Esophagus muscularis mucosa (tissue), 4 donors: ENCODE data around the gene CHPF2. TPM values are rescaled to one million over a fixed set of nuclear protein-coding genes. Genes with fewer than 3 reads are reported as not detected.

Source experiments
- DNase-seq: peaks from one replicate; pipeline ENCODE4 v3.0.0-alpha.2; 2017; ENCODE audit errors: extremely low spot score
- H3K27ac ChIP-seq, 4 donors: fragments of 200-600 bp; sonication (generic); replicated peaks in 1 of 4; 1 replicate in 3 of 4; 2 replicates in 1 of 4; pipeline ENCODE4 v1.5.1; 2016 to 2019; ENCODE audit warnings: mild to moderate bottlenecking in 1 of 4
- H3K27me3 ChIP-seq, 4 donors: fragments of 200-600 bp; sonication (generic); one replicate each; pipeline versions ENCODE4 v1.5.1 to v1.6.0; 2016 to 2019
- H3K36me3 ChIP-seq, 4 donors: fragments of 200-600 bp; sonication (generic); one replicate each; pipeline ENCODE4 v1.5.1; 2016 to 2019
- H3K4me1 ChIP-seq, 4 donors: fragments of 200-600 bp; sonication (generic); one replicate each; pipeline ENCODE4 v1.5.1; 2016 to 2019
- H3K4me3 ChIP-seq, 4 donors: fragments of 200-600 bp; sonication (generic); 1 replicate in 2 of 4; 2 replicates in 2 of 4; pipeline ENCODE4 v1.5.1; 2016 to 2019; ENCODE audit warnings: mild to moderate bottlenecking in 4 of 4, moderate library complexity in 1 of 4
- H3K9me3 ChIP-seq, 4 donors: fragments of 200-600 bp; sonication (generic); 1 replicate in 3 of 4; 2 replicates in 1 of 4; pipeline ENCODE4 v1.5.1; 2016 to 2019
- CTCF ChIP-seq, 3 experiments: fragments of 200-600 bp in 2 of 3; fragments of 450-650 bp in 1 of 3; sonication (generic) in 2 of 3; IDR thresholded peaks; one replicate each; pipeline ENCODE4 v1.5.1; 2017 to 2019; ENCODE audit warnings: antibody characterized with exemption in 3 of 3, mild to moderate bottlenecking in 2 of 3, moderate library complexity in 1 of 3
- EP300 ChIP-seq: sonication (generic); formaldehyde crosslinking; IDR thresholded peaks from one replicate; pipeline ENCODE4 v1.6.1; 2017; ENCODE audit warnings: antibody characterized with exemption
- POLR2A ChIP-seq: fragments of 450-650 bp; IDR thresholded peaks from one replicate; pipeline ENCODE4 v1.6.1; 2017; ENCODE audit warnings: antibody characterized with exemption, moderate library complexity, mild to moderate bottlenecking, low read depth
- POLR2AphosphoS5 ChIP-seq, 2 donors: sonication (generic); formaldehyde crosslinking; IDR thresholded peaks; one replicate each; pipeline ENCODE4 v1.6.1; 2017; ENCODE audit warnings: antibody characterized with exemption in 2 of 2
- WGBS: methylation state at CpG from one replicate; pipeline ENCODE4 v1.1.5; 2018; 5-methylcytosine and 5-hydroxymethylcytosine counted together
- intact Hi-C: fragments of 100-400 bp; cut with DNase I; formaldehyde crosslinking; loops from one replicate; pipeline ENCODE4 v1.15.1; 2023
- total RNA-seq, 4 donors: library from RNA; depleted of rRNA; stranded (reverse); fragments of >200 nt; gene quantifications; one replicate each; pipeline versions ENCODE4 v1.1.0 to v1.2.1, GENCODE V29; 2016

The CHPF2 gene
- total RNA-seq, 4 donors from 2014 or later = 23.7 to 39.4 (median 26.8) TPM

GRCh38 chr7:151254851-151255250 lies 22.6 kb downstream of the CHPF2 start:
- Histone ChIP-seq H3K27me3 (no peaks in the 10 kb centered on the region), H3K4me1 (peaks cover 31 to 40% (median 34%) of the 10 kb centered on the region in 4 donors), H3K9me3 (no peaks in the 10 kb centered on the region), H3K27ac (no peak overlapping the region), H3K4me3 (no peak overlapping the region), H3K36me3 (no peaks in the 10 kb centered on the region)
- intact Hi-C loops = no loop called here
- TF ChIP-seq EP300 (no peak), POLR2AphosphoS5 (IDR thresholded peaks at IDR 0.05) (no peak), POLR2A (no peak), CTCF (IDR thresholded peaks at IDR 0.05) (no peak)
- no peak for DNase-seq
- WGBS = 87% methylated on average over 11 of the region's 11 CpGs

- no peak for DNase-seq
- H3K9me3 ChIP-seq = no peaks in the 10 kb centered on the region
- TF ChIP-seq CTCF (IDR thresholded peaks at IDR 0.05) (no peak), POLR2A (no peak), EP300 (no peak), POLR2AphosphoS5 (IDR thresholded peaks at IDR 0.05) (no peak)
- H3K4me1 ChIP-seq = peaks cover 25 to 34% (median 28%) of the 10 kb centered on the region in 4 donors
- intact Hi-C loops = no loop called here
- no peaks in the 10 kb centered on the region for H3K36me3 ChIP-seq
- H3K27me3 ChIP-seq = no peaks in the 10 kb centered on the region
- no peak overlapping the region for H3K27ac ChIP-seq
- H3K4me3 ChIP-seq = no peak overlapping the region
- 70% methylated on average over 7 of the region's 7 CpGs for WGBS
Measured at GRCh38 chr7:151255390-151255789, 23.1 kb downstream of the CHPF2 start.

- Histone ChIP-seq H3K27me3 (no peaks in the 10 kb centered on the region), H3K27ac (no peak overlapping the region), H3K9me3 (no peaks in the 10 kb centered on the region), H3K4me1 (peaks cover 14 to 23% (median 17%) of the 10 kb centered on the region in 4 donors), H3K4me3 (no peak overlapping the region), H3K36me3 (no peaks in the 10 kb centered on the region)
- WGBS = 67% methylated on average over 16 of the region's 16 CpGs
- intact Hi-C loops = no loop called here
- no peak for DNase-seq
- no peak for TF ChIP-seq POLR2AphosphoS5 (IDR thresholded peaks at IDR 0.05)
Measured at GRCh38 chr7:151256410-151257045, 24.2 kb downstream of the CHPF2 start.

- intact Hi-C loops = no loop called here
- Histone ChIP-seq H3K4me1 (peaks cover 5 to 12% (median 6%) of the 10 kb centered on the region in 4 donors), H3K9me3 (no peaks in the 10 kb centered on the region), H3K27ac (no peak overlapping the region), H3K36me3 (no peaks in the 10 kb centered on the region), H3K27me3 (no peaks in the 10 kb centered on the region), H3K4me3 (no peak overlapping the region)
- WGBS = 93% methylated on average over 6 of the region's 7 CpGs
- TF ChIP-seq POLR2A (no peak), POLR2AphosphoS5 (IDR thresholded peaks at IDR 0.05) (no peak), CTCF (IDR thresholded peaks at IDR 0.05) (no peak), EP300 (no peak)
- DNase-seq = no peak
Measured at GRCh38 chr7:151257990-151258389, 25.7 kb downstream of the CHPF2 start.

GRCh38 chr7:151260471-151260870 lies 28.2 kb downstream of the CHPF2 start:
- intact Hi-C loops = no loop called here

More at GRCh38 chr7:151260471-151260870, 28.2 kb downstream of the CHPF2 start:
- Histone ChIP-seq H3K27me3 (no peaks in the 10 kb centered on the region), H3K36me3 (no peaks in the 10 kb centered on the region), H3K9me3 (no peaks in the 10 kb centered on the region), H3K27ac (no peak overlapping the region), H3K4me3 (no peak overlapping the region), H3K4me1 (no peaks in the 10 kb centered on the region)
- TF ChIP-seq EP300 (no peak), POLR2A (no peak), CTCF (IDR thresholded peaks at IDR 0.05) (no peak), POLR2AphosphoS5 (IDR thresholded peaks at IDR 0.05) (no peak)
- WGBS = 92% methylated on average over 11 of the region's 11 CpGs
- no peak for DNase-seq
